Sigmoid colon (tissue), 4 donors: ENCODE results near the gene FOXN1.

Experiments used
- EP300 ChIP-seq, 4 donors: sonication (generic); formaldehyde crosslinking; IDR thresholded peaks; one replicate each; pipeline ENCODE4 v1.6.1; 2017; ENCODE audit warnings: antibody characterized with exemption in 4 of 4
- POLR2A ChIP-seq, 2 donors: fragments of 450-650 bp; IDR thresholded peaks; one replicate each; pipeline ENCODE4 v1.6.1; 2016; ENCODE audit warnings: antibody characterized with exemption in 2 of 2, mild to moderate bottlenecking in 2 of 2, moderate library complexity in 2 of 2
- POLR2AphosphoS5 ChIP-seq, 4 donors: sonication (generic); formaldehyde crosslinking; IDR thresholded peaks; one replicate each; pipeline ENCODE4 v1.6.1; 2017; ENCODE audit warnings: antibody characterized with exemption in 4 of 4
- TF ChIP-seq, protein P1 (sequence below), 4 experiments: fragments of 450-650 bp in 3 of 4; fragments of 200-600 bp in 1 of 4; IDR thresholded peaks; one replicate each; pipeline ENCODE4 v1.5.1; 2016 to 2019; ENCODE audit warnings: antibody characterized with exemption in 4 of 4, mild to moderate bottlenecking in 3 of 4, moderate library complexity in 2 of 4

DNA sequence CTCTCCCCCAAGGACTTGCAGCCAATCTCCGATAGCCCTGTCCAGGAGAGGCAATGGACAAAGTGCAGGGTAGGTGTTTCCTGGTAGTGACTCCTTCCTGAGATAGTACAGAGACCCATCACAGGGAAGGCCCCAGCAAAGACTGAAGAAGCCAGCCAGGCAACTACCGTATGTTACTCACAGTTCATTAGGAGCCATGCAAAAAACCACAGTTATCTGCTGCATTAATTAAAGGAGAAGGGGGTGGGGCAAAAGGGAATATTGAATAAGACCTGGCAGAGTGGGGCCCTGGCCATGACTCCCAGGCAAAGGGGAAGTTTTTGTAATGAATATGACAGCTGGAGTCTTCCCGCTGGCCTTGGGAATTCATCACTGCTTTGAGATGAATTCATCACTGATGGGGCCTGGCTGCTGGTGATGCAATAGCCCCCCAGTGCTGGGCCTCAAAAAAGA, 35.2 kb upstream of the FOXN1 start:
- TF ChIP-seq, protein P1, sequence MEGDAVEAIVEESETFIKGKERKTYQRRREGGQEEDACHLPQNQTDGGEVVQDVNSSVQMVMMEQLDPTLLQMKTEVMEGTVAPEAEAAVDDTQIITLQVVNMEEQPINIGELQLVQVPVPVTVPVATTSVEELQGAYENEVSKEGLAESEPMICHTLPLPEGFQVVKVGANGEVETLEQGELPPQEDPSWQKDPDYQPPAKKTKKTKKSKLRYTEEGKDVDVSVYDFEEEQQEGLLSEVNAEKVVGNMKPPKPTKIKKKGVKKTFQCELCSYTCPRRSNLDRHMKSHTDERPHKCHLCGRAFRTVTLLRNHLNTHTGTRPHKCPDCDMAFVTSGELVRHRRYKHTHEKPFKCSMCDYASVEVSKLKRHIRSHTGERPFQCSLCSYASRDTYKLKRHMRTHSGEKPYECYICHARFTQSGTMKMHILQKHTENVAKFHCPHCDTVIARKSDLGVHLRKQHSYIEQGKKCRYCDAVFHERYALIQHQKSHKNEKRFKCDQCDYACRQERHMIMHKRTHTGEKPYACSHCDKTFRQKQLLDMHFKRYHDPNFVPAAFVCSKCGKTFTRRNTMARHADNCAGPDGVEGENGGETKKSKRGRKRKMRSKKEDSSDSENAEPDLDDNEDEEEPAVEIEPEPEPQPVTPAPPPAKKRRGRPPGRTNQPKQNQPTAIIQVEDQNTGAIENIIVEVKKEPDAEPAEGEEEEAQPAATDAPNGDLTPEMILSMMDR (IDR thresholded peaks at IDR 0.05), result no peak
- TF ChIP-seq POLR2A (IDR thresholded peaks at IDR 0.05) (no peak), EP300 (IDR thresholded peaks at IDR 0.05) (no peak), POLR2AphosphoS5 (IDR thresholded peaks at IDR 0.05) (no peak)
